Stimulated activated CD4-positive, alpha-beta T cell treated with anti-CD3 and anti-CD28 coated beads, Interleukin-1b, Interleukin-23, amount 100 ng/mL, for 4 hours (primary cell): Measurements from ENCODE around the gene TNNC1.
A peak's percentile ranks its signal among the peaks of the same experiment; 100 is the strongest.

Source experiments
- DNase-seq, 2 donors: peaks; one replicate each; pipeline ENCODE4 v3.0.0-alpha.2; 2020; ENCODE audit warnings: low read depth in 2 of 2

TNNC1 gene

DNA sequence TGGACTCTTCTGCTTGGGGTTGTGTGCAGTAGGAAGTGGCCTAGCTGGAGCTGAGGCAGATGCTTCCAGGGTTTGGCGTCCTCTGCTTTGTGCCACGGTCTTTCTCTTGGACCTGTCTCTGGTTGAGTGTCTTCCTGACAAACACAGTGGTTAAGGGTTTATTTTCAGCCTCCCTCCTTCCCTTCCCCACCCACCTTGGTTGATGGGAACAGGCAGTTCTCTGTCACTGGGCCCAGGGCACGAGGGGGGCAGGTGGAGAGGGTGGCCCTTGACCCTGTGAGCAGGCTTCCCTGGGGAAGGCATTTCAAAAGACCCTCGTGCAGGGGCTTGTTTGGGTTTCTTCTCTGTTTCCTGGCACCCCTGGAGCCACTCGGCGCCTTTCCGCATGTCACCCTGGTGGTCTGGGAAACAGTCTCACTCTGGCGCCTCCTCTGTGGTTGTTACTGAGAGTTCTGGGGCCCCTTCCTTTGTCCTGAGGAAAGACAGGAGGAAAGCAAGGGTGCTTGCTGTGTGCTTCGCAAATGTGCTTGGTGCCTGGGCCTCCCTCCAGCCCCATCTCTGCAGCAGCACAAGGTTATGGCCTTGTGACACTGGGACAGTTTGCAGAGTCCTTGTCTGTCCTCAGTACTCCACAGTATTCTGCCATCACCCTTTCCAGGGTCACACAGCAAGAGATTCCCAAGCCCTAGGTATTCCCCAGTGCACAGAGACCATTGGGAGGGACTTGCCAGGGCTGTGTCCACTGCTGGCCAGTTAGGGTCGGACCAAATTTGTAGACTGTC is 31.0 kb upstream of the TNNC1 start:
- DNase-seq, result no peak

DNA sequence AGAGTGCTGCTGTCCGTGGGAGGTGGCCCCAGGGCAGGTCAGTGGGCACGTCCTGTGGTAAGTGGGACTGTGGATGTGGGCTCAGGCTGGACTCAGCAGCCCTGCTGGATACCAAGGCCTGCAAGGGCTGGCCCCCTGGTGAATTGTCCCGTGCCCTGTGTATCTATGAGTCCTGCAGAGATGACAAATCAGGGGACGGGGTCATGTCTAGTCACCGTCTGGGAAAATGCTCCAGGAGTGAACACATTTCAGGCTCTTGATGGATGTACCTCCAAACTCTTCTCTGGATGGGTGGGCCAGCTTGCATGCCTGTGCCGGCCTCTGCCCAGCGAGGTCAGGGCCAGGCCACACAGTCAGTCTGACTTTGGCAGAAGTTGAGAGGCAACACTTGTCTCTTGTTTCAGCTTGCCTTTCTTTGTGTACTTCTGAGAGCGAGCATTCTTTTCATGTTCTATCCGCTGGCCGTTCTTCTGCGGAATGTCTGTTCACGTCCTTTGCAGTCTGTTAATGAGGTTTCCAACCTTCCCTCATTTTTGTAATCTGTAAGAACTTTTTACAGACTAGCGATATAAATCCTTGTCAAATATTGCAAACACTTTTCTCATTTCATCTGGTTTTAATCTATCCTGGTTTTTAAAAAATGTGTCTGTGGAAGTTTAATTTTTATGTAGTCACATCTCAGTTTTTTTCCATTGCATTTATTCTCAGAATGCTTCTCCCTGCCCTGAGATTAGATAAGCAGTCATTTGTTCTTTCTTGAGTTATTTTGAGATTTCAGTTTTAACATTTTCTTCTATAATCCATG is 29.9 kb upstream of the TNNC1 start:
- no peak for DNase-seq

DNA sequence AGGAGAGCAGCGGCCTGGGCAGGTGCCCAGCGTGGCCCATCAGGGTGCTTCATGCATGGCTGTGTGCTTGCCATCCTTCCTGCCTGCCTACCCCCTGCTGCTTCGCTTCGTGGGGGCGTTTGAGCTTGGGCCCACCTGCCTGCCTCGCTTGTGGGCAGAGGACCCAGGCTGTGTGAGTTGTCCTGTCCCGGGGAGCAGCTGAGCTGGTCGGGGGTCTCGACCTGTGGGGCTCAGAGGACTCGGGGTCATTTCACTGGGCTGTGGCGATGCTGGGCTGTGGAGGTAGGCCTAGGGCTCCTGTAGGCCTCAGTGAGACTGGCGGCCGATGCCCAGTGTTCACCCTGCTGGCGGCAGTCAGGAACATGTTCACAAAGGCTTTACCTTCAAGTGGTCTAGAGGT is 29.2 kb upstream of the TNNC1 start:
- DNase-seq, result no peak

DNA sequence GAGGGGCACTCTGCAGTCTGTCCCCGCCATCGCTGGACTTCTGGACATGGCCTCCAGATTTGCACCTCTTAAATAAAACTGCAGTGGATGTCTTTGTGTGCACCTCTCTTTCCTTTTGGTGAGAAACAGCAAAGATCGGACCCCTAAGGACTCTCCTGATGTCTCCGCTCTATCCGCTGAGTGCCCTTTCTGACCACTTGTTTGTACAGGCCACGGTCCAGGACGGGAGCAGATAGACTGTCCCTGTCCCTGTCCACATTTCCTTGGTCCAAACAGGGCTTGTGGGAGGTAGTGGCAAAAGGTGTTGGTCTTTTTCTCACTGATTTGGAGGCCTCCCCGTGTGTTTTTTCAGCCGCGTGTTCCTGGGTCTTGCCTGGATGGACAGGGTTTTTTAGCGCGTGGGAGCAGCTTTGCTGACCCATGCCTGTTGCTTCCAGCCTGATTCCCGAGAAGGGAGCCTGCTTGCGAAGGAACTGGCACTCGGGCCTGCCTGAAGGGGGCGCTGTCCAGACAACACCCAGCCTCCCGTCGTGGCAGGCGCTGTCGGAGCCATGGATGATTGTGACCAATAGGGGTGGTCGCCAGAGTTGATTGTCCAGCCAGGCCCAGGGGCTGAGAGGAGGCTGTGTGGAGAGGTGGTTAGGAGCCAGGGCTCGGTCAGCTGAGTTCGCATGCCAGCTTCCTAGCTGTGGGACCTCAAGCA is 28.1 kb upstream of the TNNC1 start:
- no peak for DNase-seq

DNA sequence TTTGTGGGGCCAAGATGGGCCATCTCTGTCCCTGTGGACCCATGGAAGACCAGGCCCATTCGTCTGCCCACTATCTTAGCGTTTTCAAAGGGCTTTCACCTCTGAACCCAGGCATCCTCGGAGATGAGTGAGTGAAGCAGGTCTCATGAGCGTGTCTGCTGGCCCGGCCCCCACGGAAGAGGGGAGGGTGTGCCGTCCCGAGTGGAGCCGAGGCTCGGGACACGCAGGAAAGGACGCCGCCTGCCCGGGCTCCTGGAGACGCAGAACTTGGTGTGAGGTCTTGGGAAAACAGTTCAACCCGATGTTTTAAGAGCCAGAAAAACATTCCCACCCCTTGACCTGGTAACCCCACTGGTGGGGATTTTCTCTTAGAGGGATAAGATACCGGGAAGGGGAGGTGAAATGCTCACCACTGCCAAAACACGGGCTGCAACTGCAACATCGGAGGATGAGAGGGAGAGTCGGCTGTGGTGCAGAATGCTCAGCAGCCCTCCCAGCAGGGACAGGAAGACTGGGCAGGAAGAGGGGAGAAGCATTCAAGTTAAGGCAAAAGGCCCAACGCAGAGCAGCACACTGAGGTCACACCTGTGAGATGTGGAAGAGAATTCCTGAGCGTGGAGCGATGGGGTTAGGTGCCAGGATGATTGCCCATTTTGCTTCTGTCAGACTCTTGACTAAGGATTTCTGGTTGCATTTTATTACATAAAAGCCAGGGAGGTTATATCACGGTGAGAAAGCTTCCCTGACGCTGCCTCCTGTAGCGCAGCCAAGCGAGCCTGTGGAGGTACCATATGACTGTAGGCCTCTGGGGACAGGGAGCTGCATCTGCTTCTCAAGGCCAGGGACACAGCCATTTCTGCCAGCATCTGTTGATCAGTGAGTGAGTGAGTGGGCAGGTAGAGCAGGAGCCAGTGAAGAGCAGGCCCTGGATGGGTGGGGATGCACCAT is 27.2 kb upstream of the TNNC1 start:
- no peak for DNase-seq

DNA sequence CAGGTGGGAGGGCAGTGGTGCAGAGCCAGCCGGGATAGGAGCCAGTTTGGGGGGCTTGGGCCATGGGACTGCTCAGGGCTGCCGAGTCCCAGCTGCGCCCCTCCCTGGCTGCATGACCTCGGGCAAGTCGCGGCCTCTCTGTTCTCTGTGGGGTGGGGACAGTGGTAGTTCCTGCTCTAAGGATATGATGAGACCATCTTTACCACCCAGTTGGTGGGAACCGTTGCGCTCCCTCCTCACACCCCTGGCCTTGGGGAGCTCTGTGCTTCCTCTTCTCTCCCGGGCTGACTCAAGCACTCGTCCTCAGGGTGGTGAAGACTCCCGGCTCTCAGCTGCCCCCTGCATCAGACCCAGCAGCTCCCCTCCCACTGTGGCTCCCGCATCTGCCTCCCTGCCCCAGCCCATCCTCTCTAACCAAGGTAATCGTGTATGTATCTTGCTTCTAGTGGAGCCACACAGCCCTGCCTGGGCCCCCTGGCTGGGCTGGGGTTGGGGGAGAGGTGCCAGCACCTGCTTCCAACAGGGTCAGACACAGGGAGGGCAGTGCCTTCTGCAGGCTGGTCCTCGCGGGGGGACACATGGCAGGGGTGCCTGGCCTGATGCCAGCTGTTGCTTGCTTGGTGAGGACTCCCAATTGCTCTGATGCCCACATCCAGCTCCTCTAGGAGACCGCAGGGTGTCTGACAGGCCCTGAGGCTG is 26.2 kb upstream of the TNNC1 start:
- no peak for DNase-seq

DNA sequence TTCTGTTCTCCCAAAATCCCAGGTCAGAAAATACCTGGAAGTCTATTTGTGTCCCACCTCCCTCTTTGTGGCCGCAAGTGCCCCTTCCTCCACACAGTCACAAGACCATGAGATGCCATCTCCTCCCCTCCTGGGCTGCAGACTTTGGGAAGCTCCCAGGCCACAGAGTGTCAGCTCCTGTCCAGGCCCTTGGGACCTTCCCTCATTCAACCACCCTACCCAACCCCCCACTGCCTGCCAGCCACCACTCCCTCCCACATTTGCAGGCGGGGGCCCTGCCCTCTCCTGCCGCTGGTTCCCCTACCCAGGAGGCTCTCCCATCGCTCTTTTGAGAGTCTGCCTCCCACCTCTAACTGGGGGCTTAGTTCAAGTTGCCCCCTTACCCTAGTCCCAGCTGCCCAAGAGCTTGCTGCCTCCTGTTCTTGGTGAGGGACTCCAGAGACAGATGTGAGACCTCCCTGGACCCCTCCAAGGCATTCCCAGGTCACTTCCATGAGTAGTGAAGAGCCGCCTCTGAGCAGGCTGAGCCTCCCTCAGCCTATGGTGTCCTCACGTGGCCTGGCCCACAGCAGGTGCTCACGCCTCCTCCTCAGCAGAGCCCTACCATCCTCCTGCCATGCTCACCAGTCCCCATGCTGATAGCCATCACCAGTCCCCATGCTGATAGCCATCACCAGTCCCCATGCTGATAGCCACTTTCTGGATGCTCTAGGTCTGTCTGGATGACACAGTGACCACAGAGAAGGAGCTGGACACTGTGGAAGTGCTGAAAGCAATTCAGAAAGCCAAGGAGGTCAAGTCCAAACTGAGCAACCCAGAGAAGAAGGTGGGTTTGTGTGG is 25.4 kb upstream of the TNNC1 start:
- DNase-seq, result no peak

DNA sequence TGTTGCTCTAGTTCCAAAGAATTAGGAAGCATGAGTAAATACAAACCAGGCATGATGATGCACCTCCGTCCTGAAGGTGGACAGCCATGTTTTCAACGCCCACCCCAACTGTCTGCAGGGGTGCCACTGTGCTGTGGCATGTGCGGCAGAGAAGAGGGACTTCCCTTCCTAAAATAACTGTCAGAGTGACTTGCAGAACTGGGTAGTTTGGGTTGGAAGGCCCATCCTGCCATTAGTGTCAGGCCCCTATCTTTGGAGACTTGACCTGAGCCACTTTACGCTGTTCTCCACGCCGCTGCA is 23.9 kb upstream of the TNNC1 start:
- DNase-seq, result no peak

DNA sequence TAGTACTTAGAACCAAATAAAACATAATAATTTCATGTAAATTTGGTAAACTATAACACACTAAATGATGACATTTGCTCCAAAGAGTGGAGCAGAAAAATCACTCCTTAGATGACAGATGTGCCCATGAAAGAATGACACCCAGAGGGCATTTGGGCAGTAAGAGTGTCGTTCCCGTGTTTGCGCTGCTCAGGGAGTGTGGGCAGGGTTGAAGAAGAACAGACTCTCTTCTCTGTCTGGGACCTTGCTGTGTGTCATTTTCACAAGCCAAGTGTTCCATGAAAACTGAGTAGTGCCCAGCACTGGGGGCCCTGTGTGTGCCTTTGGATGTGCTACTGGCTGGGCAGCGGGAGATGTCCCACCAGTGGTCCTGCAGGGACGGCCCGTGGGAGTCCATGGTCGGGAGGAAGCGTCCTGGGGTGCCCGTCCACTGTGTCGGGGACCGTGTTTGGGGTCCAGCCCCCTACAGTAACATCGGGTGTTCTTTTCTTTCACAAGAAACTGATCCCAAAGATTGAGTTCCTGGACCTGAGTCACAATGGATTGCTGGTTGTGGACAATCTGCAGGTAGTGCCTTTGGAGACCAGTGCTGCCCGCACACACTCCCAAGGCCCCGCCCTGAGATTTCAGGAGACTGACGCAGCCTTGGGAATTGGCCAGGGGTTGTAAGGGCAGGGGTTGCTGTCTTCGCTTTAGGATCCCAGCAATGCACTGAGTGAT is 23.4 kb upstream of the TNNC1 start:
- no peak for DNase-seq

DNA sequence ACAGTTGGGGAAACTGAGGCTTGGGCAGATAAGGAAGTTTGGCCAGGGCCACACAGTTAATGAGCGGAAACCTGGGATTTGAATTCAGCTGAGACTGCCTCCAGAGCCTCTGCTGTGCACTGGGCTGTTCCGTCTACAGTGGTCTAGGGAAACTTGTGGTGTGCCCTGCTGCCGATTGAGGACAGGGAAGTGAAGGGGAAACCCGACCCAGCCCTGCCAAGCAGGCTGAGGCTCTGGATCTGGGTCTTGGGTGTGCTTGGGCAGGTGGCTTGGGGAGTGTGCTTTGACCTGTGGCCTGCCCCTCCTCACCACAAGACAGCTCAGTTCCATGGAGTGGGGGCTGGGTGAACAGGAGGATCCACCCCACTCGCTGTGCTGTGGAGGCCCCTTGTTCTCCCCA is 19.2 kb upstream of the TNNC1 start:
- DNase-seq, result no peak

DNA sequence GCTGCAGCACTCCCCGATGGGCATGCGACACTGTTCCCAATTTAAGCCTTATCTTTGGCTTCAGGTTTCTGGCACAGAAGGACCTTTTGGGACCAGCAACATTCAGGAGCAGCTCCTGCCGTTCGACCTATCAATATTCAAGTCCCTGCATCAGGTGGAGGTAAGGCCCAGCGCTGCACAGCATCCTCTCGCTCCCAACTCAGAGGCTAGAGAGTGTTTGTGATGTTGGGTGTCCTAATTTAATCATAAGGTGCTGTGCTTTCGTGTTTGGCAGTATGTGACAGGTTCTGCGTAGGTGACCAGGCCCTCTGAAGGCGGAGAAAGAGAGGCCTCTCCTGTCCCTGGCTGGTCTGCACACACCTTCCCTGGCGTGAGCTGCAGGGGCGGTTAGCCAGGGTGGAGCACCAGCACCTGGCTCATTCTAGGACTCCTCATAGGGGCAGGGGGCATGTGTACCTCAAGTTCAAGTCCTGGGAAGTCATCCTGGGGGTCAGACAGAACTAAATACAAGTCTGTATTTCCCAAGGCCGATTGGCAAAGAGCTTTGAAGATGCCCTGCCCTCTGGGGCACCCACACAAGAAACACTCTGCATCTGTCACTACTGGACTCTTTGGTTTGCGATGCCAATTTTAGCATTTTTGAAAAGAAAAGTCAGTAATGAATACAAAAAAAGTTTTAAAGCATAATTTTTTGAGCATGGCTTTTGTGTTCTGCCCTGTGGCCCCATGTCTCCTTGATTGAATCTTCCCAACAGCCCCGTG is 18.6 kb upstream of the TNNC1 start:
- DNase-seq, result no peak

DNA sequence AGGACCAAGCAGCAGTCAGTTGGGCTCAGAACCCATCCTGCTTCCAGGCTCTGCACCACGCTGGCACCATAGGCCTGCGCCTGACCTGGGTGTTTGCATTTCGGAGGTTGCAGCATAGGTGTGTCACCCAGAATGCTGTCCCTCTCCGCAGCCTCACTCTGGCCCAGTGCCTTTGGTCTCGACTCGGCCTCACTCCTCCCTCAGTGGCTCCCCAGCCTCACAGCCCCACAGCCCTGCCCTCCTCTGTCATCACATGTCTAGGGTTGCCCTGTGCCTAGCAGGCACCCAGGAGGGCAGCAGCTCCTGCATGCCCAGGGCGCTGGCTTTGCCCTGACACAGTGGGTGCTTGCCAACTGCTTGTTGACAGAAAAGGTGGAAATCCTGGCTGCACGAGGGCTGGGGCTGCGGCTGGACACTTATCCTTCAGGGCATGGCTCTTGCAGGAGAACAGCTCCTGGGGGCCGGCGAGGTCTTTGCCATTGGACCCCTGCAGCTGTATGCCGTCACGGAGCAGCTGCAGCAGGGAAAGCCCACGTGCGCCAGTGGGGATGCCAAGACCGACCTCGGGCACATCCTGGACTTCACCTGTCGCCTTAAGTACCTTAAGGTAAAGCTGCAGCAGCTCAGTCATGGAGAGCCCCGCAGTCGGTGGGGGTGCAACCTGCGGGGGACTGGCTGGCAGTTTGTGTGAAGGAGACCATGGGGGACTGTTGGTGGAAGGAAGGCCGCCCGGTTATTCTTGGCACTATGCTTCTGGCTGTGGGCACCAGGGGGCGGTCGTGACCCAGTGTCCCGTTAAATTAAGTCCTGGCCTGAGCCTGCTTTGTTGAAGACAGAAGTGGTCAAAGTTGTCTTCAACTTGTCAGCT is 17.8 kb upstream of the TNNC1 start:
- DNase-seq, result peak in 1 of 2 donors; percentile 25

DNA sequence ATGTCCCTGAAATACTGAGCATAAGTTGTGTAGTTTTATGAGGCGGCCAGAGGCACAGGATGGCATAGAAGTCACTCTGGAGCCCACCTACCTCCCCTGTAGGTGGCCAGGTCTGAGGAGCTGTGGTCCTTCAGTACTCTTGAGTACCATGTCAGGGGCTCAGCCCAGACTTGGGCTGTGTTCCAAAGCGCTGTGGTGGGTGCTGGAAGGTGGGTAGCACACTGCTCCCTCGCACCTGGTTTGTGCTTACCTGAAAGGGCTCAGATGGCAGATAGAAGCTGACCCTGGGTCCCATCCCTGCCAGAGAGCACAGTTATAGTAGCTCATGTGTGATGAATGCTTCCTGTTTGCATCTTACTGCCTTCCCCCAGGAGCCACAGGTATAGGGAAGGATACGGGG is 17.1 kb upstream of the TNNC1 start:
- no peak for DNase-seq

DNA sequence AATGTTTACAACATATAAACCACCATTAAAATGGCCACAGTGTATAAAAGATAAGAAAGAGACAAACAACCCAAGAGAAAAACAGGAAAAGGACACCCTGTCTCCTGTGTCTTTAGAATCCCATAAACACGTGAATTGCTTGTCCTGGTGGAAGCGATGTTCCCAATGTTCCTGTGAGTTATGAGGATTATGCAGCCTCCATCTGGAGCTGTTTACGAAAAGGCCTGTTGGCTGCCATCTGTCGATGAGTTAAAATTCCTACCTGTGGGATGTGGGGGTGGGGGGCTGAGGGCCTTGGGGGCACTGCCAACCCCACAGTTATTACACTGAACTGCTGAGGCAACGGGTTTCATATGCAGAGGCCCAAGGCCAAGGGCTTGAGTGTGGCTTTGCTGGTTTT is 15.2 kb upstream of the TNNC1 start:
- DNase-seq, result no peak

DNA sequence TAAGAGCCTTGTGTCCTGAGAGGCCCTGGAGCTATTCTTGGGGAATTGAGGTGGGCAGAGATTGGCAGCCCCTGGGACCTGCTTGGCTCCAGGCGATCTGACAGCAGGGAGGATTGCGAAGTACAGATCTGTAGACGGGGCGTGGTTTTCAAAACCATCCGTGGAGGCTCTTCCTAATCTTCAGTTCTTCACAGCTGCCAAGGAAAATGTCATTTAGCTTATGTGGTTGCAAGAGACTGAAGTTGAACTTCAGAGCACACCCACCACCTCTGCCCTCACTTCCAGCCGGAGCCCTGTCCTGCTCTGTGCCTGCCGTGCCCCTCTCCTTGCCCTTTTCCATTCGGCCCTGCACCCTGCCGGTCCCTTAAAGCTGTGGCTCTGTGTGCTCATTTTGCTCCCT is 14.5 kb upstream of the TNNC1 start:
- no peak for DNase-seq

DNA sequence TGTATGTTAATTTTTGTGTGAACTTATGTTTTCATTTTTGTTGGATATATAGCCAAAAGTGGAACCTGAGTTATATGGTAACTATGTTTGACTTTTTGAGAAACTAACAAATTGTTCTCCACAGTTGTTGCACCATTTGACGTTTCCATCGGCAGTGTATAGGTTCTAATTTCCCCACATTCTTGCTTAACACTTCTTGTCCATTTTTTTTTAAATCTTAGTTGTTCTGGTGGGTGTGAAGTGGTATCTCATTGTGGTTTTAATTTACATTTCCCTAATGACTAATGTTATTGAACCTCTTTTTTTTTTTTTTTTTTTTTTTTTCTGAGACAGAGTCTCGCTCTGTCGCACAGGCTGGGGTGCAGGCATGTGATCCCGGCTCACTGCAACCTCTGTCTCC is 9.6 kb upstream of the TNNC1 start:
- DNase-seq, result no peak

DNA sequence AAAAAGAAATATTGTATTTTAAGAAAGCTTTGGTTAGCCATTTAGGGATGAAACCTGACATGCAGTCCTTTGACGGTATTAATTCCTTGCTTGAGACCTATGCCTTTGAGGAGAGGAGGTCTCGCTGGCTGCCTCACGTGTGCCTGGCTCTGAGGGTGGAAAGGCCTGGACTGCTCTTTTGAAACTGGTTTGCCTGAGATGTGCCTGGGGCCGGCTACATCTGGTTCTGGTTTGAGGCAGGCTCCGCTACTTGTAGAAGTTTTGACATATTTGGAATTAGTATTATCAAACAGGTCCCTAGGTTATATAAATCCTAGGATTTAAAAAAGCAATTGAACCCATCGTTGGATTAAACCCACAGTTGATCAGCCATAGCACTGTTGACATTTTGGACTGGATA is 8.0 kb upstream of the TNNC1 start:
- no peak for DNase-seq
